ENCODE data around the gene ZBTB7C.
A peak's percentile ranks its signal among the peaks of the same experiment; 100 is the strongest.

ZBTB7C gene

GRCh38 chr18:48320639-48320945 is 88.6 kb downstream of the ZBTB7C start:
- no peak for DNase-seq

GRCh38 chr18:48319801-48320638 is 89.2 kb downstream of the ZBTB7C start:
- no peak for DNase-seq

GRCh38 chr18:48318436-48318835 is 90.7 kb downstream of the ZBTB7C start:
- no peak for DNase-seq

GRCh38 chr18:48317781-48318381 is 91.3 kb downstream of the ZBTB7C start:
- DNase-seq = no peak

GRCh38 chr18:48316177-48316576 is 93.0 kb downstream of the ZBTB7C start:
- DNase-seq = no peak

- DNase-seq = no peak
Observed at GRCh38 chr18:48314690-48315089, 94.5 kb downstream of the ZBTB7C start.

- no peak for DNase-seq
Observed at GRCh38 chr18:48313792-48314191, 95.4 kb downstream of the ZBTB7C start.

GRCh38 chr18:48312066-48312465 is 97.1 kb downstream of the ZBTB7C start:
- DNase-seq = no peak

- no peak for DNase-seq
Observed at GRCh38 chr18:48310999-48311398, 98.2 kb downstream of the ZBTB7C start.

- no peak for DNase-seq
Observed at GRCh38 chr18:48310353-48310752, 98.8 kb downstream of the ZBTB7C start.

- no peak for DNase-seq
Observed at GRCh38 chr18:48308755-48309575, 100.2 kb downstream of the ZBTB7C start.

- no peak for DNase-seq
Observed at GRCh38 chr18:48308027-48308635, 101.1 kb downstream of the ZBTB7C start.

GRCh38 chr18:48306838-48307237 is 102.3 kb downstream of the ZBTB7C start:
- no peak for DNase-seq

- no peak for DNase-seq
Observed at GRCh38 chr18:48304906-48305693, 104.1 kb downstream of the ZBTB7C start.

- DNase-seq = no peak
Observed at GRCh38 chr18:48303883-48304282, 105.3 kb downstream of the ZBTB7C start.

- no peak for DNase-seq
Observed at GRCh38 chr18:48302736-48303135, 106.4 kb downstream of the ZBTB7C start.

- peak; percentile 32 for DNase-seq
Observed at GRCh38 chr18:48300463-48300961, 108.7 kb downstream of the ZBTB7C start.

GRCh38 chr18:48297139-48297538 is 112.0 kb downstream of the ZBTB7C start:
- no peak for DNase-seq

- no peak for DNase-seq
Observed at GRCh38 chr18:48296581-48296980, 112.6 kb downstream of the ZBTB7C start.

GRCh38 chr18:48295586-48296311 is 113.4 kb downstream of the ZBTB7C start:
- DNase-seq = no peak

- no peak for DNase-seq
Observed at GRCh38 chr18:48294899-48295585, 114.1 kb downstream of the ZBTB7C start.
